Measurements from ENCODE around the gene SELENOS. TPM values are rescaled to one million over a fixed set of nuclear protein-coding genes. Genes with fewer than 3 reads are reported as not detected.
A peak's percentile ranks its signal among the peaks of the same experiment; 100 is the strongest.

The SELENOS gene
- total RNA-seq, 1 donor from 2014 or later, result 46.9 TPM

GRCh38 chr15:101286471-101287114 is 9.3 kb upstream of the SELENOS start:
- TF ChIP-seq CTCF (IDR thresholded peaks at IDR 0.05; ENCODE audit: partially characterized antibody, unreplicated experiment), result no peak
- H3K27ac Mint-ChIP-seq (ENCODE audit: unreplicated experiment), result no peak overlapping the region
- no peaks in the 10 kb centered on the region for H3K9me3 Mint-ChIP-seq (ENCODE audit: unreplicated experiment)
- no peaks in the 10 kb centered on the region for H3K36me3 Mint-ChIP-seq (ENCODE audit: unreplicated experiment)
- H3K4me1 Mint-ChIP-seq (ENCODE audit: low read depth, unreplicated experiment), result no peaks in the 10 kb centered on the region
- DNase-seq, result no peak
- no peak overlapping the region for H3K4me3 Mint-ChIP-seq (ENCODE audit: unreplicated experiment)
- H3K27me3 Mint-ChIP-seq (ENCODE audit: unreplicated experiment), result no peaks in the 10 kb centered on the region

GRCh38 chr15:101283931-101284330 is 6.6 kb upstream of the SELENOS start:
- no peaks in the 10 kb centered on the region for H3K4me1 Mint-ChIP-seq (ENCODE audit: low read depth, unreplicated experiment)
- H3K27ac Mint-ChIP-seq (ENCODE audit: unreplicated experiment), result no peak overlapping the region
- H3K36me3 Mint-ChIP-seq (ENCODE audit: unreplicated experiment), result no peaks in the 10 kb centered on the region
- H3K4me3 Mint-ChIP-seq (ENCODE audit: unreplicated experiment), result no peak overlapping the region
- H3K9me3 Mint-ChIP-seq (ENCODE audit: unreplicated experiment), result no peaks in the 10 kb centered on the region
- DNase-seq, result no peak
- no peaks in the 10 kb centered on the region for H3K27me3 Mint-ChIP-seq (ENCODE audit: unreplicated experiment)
- TF ChIP-seq CTCF (IDR thresholded peaks at IDR 0.05; ENCODE audit: partially characterized antibody, unreplicated experiment), result no peak

GRCh38 chr15:101280007-101280406 is 2.7 kb upstream of the SELENOS start:
- no peaks in the 10 kb centered on the region for H3K4me1 Mint-ChIP-seq (ENCODE audit: low read depth, unreplicated experiment)
- DNase-seq, result no peak
- no peak overlapping the region for H3K27ac Mint-ChIP-seq (ENCODE audit: unreplicated experiment)
- H3K4me3 Mint-ChIP-seq (ENCODE audit: unreplicated experiment), result no peak overlapping the region
- TF ChIP-seq CTCF (IDR thresholded peaks at IDR 0.05; ENCODE audit: partially characterized antibody, unreplicated experiment), result no peak
- H3K9me3 Mint-ChIP-seq (ENCODE audit: unreplicated experiment), result peaks cover 2% of the 10 kb centered on the region
- H3K27me3 Mint-ChIP-seq (ENCODE audit: unreplicated experiment), result peaks cover 2% of the 10 kb centered on the region
- no peaks in the 10 kb centered on the region for H3K36me3 Mint-ChIP-seq (ENCODE audit: unreplicated experiment)

- H3K36me3 Mint-ChIP-seq (ENCODE audit: unreplicated experiment), result no peaks in the 10 kb centered on the region
- H3K4me1 Mint-ChIP-seq (ENCODE audit: low read depth, unreplicated experiment), result no peaks in the 10 kb centered on the region
- no peak for TF ChIP-seq CTCF (IDR thresholded peaks at IDR 0.05; ENCODE audit: partially characterized antibody, unreplicated experiment)
- no peak for DNase-seq
- H3K4me3 Mint-ChIP-seq (ENCODE audit: unreplicated experiment), result peak overlapping the region; percentile 93
- H3K27ac Mint-ChIP-seq (ENCODE audit: unreplicated experiment), result no peak overlapping the region
- peaks cover 2% of the 10 kb centered on the region for H3K9me3 Mint-ChIP-seq (ENCODE audit: unreplicated experiment)
- peaks cover 2% of the 10 kb centered on the region for H3K27me3 Mint-ChIP-seq (ENCODE audit: unreplicated experiment)
Measured at GRCh38 chr15:101277943-101278564, 769 bp upstream of the SELENOS start.

GRCh38 chr15:101276501-101277037 is 716 bp downstream of the SELENOS start:
- no peaks in the 10 kb centered on the region for H3K36me3 Mint-ChIP-seq (ENCODE audit: unreplicated experiment)
- H3K4me3 Mint-ChIP-seq (ENCODE audit: unreplicated experiment), result peak overlapping the region; percentile 100
- peak overlapping the region; percentile 71 for H3K27ac Mint-ChIP-seq (ENCODE audit: unreplicated experiment)
- no peak for DNase-seq
- TF ChIP-seq CTCF (IDR thresholded peaks at IDR 0.05; ENCODE audit: partially characterized antibody, unreplicated experiment), result peak; percentile 70
- H3K27me3 Mint-ChIP-seq (ENCODE audit: unreplicated experiment), result peaks cover 2% of the 10 kb centered on the region
- no peaks in the 10 kb centered on the region for H3K4me1 Mint-ChIP-seq (ENCODE audit: low read depth, unreplicated experiment)
- peaks cover 2% of the 10 kb centered on the region for H3K9me3 Mint-ChIP-seq (ENCODE audit: unreplicated experiment)

Data from glutamatergic neuron (in vitro differentiated cells).